Measurements from ENCODE around the gene HS6ST3.

The HS6ST3 gene

DNA sequence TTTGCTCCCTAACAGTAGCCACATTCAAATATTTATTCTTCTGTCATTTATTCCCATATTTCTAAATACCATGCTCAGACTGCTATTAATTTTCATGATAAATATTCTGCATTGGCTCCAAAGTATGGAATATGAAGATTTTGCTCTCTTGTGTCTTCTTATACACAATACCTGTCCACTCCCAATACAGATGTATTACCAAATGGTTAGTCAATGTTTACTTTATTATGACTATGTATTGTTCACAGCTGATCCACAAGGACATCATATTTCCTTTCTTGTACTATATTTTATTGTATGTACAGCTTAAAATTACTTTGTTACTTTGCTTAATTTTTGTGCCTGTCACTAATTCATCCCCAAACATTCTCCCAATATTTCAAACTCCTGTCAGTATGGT lies 582.1 kb downstream of the HS6ST3 start:
- no peak for DNase-seq

DNA sequence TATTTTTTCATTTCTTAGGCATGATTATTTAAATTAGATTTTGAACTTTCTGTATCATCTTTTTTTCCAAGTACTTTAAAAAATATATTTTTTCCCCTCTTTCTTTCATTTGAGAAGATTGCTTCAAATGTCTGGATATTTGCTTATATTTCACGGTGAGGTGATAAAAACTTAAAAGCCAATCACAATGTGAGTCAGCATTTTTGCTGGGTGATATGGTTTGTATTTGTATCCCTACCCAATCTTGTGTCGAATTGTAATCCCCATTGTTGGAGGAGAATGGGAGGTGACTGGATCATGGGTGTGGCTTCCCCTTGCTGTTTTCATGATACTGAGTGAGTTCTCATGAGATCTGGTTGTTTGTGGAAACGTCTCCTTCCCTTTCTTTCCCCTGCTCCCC lies 583.9 kb downstream of the HS6ST3 start:
- no peak for DNase-seq

DNA sequence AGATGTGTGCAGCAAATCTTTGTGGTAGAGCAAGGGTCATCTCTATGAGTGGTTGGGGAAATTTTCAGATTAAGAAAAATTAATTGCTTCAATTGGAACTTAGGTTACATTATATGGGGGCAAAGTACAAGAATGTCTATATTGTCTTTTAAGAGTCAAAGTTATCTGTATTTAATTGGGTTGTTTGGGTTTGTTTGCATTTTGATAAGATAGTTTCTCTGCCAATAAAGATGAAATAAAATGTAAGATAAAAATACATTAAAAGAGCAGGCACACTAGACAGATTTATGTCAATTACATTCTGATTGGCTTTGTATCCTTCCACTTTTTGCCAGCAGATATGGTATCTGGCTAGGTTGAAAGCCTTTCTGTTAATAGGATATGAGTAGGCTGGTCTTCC lies 587.1 kb downstream of the HS6ST3 start:
- no peak for DNase-seq

DNA sequence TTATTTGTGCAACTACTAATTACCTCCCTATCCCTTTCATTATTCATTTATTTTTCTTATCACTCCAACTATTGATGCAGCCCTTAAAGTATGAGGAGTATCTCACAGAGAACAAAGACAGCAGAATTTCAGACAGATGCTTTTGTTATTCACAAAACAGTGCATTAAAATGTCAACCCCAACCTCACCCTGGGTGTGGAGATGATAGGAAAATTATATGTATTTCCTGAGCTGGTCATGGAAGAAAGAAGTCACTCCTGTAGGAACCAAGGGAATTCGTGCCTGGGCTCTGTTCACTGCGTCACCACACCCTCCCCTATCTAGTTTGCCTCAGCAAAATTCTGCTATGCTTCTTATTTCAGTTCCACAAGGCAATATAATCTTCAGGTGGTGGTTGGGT lies 588.9 kb downstream of the HS6ST3 start:
- no peak for DNase-seq

DNA sequence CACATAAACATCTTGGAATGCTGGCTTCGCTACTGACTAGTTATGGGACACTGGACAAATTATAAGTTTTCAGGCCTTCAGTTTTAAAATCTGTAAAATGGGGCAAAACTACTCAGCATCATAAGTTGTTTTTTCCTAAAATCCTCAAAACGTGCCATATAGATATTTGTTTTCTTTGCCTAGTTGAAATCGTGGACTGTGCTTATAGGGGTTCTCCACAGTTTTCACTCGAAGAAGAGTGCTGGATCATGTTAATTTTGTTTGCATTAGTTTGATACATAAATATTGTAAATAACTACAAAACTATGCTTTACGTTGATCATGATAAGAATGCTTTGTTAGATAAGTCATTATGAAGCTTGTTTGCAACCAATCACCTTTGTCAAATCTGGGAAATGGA lies 591.0 kb downstream of the HS6ST3 start:
- DNase-seq = no peak

DNA sequence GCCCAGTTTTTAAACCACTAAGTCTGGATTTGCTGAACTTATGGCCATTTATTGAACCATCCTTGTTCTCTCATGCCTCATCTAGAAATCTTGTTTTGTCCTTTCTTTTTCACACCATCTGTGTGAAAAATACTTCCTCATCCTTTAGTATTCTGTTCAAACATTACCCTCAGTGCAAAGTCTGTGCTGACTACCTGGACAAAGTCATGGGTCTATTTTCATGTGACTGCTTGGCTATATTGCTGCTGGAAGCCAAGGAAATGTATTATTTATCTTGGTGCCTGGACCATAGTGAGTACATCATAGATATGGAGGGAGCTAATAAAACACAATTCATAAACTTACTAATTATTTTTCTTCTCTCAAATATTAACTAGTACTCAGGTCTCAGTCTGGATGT lies 591.9 kb downstream of the HS6ST3 start:
- DNase-seq = no peak

DNA sequence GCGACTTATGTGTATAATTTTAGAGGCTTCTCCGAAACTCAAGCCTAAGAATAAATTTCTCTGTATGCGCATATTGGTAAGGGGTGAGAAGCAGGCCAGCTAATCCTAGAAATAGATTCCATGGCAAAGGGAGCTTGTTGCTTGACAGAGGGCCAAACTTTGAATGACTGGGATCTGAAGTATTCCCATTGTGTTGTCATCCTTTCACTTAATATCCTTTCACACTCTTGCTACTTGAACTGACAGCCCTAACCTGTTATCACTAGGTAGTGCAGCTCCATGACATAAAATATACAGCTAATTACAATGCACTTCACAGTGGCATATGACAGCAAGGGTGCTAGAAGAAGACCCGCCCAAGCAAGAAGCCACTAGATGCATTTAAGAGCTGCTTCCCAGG lies 594.6 kb downstream of the HS6ST3 start:
- no peak for DNase-seq

DNA sequence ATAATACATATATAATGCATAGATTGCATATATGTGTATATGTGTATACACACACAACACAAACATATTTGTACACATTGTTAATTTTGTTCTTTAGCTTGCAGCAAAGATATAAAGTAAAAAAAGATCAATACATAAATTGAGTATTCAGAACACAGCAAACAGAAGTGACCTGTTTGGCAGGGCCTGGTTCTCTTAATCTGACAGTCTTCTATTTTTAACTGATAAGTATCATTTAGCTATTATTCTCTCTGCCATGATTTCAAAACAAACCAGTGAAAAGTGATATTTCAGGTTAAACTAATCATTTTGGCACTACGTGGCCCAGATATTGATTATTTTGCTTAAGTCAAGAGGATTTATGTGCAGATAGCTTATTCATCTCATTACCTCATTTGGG lies 595.0 kb downstream of the HS6ST3 start:
- no peak for DNase-seq

DNA sequence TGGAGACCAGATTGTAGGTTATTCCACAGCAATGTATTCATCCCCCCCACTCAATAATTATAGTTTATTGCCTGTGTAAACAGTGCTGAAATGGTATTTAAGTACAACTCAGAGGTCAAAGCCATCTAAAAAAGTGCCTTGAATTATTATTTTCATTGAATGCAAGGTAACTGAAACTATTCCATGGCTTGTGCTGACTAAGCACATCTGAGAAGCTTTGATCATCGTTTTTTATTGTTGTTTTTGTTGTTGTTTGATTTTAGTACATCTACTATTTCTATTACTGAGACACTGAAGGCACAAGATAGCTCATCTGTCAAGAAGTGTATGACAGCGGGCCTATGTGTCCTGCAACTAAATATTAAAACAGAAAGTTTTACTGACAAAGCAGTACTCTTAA lies 596.4 kb downstream of the HS6ST3 start:
- no peak for DNase-seq

DNA sequence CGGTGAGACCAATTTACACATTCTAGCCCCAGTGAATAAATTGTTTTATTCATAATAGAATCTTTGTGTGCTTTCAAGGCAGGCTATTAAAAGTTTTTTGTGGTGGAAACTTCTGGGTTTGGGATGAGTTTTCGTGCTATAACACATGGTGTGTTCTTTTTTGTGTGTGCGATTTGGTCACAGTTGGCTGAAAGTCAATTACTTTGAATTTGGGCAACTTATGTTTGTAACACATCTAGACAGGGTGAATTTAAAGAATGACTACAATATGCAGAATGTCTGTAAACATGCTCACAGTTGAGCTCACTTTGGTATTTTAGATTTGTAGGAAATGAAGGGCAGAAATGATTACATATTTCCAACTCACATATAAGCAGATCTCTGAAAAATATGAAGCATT lies 597.3 kb downstream of the HS6ST3 start:
- DNase-seq = no peak

DNA sequence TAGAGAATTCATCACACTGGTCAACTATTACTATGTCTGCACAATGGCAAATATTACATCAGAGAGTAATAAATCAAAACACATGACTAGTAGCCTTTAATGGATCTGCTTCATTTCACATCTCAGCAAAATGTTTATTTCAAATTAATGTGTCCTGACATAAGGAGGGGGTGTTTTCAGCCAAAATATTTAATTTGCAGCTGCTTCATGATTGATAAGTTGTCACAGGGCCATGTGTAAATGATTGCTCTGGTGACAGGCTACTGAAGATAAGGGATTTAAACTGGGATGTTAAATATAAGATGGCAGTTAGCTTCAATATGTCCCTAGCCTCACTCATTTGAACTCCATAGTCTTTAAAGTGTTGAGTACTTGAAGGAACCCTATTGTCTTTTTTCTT lies 601.1 kb downstream of the HS6ST3 start:
- no peak for DNase-seq

DNA sequence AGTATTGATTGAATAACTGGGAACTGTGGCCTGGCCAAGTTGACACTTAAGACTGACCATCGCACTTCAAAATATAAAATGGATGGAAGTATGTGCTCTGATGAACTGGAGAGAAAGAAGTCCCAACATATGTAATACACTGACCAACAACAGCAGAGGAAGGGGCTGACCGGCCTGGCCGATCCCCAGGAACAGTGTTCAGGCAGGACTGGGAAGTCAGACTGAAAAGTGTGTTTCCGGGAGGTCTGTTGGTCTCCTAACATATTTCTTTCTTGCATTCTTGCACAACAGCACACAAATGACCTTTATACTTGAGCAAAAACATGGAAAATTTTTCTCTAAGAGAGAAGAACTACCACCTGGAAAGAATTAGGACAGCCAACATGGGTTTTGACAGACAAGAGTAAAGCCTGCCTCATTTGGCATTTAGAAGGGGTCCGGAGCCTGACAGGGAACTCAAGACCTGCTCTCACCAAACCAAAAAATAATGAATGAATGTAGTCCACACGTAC lies 606.5 kb downstream of the HS6ST3 start:
- DNase-seq = no peak

DNA sequence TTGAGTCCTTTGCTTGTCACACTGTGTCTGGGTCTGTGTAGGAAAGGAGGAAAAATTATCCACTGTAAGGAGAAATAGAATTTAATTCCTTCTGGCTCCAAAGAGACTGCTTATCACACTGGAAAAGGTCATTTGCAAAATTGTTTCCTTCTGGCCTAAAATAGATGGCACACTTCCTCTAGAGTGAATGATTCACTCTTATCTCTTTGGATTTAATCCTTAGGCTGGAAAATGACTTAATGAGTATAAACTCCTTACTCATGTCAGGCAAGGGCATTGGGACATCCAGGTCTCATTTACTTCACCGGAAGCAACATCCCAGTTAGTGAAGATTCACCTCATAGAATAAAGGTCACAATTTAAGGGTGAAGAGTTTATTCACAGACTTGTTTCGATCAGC lies 610.8 kb downstream of the HS6ST3 start:
- DNase-seq = no peak

DNA sequence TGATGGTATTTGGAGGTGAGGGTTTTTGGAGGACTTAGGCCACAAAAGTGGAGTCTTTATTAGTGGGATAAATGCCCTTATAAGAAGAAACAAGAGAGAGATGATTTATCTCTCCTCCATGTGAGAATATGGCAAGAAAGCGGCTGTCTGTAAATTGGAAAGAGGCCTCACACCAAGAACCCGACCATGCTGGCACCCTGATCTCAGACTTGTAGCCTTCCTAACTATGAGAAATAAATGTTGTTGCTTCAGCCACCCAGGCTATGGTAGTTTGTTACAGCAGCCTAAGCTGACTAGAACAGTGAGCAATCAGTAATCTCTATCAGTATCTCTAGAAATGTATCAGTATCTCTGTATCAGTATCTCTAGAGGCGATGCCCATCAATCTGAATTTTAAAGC lies 617.2 kb downstream of the HS6ST3 start:
- no peak for DNase-seq

DNA sequence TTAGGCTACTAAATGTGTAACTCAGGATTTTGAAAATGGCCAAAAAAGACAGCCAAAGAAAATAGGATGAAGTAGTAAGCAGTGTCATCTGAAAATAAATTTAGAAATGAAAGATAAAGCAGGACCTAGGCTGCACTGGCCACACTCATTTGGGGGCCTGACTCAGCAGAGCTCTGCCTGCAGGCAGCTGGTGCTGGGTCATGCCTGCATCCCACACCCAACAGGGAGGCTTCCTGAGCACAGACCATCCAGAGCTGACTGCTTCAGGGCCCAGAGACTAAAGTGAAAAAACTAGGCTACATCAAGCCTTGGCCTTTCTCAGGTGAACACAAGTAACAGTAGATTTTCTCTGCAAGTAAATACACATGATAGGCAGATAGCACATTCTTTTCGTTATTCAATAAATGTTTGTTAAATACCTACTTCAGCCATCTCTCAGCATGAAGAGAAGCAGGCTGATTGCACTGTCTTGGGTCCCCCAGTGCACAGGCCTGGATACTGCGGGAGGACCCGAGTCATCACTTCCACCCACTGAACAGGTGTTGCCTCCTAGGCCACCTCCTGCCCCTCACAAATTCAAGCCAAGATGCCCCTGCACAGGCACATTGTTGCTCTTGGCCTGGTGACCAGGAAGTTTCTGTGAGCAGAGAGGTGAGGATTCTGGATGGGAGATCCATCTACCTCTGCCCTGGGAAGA lies 620.4 kb downstream of the HS6ST3 start:
- no peak for DNase-seq

DNA sequence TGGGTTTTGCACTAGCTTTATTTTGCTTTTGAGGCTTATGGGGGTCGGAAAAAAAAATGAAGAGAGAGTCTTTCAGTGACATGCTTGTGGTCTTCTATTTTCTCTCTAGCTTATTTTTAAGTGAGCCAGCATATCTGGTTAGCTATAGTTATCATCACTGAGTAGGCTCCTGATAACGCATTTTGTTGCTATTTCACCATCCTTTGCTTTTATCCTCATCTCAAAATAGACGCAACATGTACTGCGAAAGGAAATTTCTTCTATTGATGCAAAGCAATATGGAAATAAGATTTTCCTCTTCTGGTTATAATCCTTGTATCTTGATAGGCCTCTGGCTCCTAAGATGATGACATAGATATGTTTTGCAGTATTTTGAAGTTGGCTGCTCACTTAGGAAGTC lies 630.5 kb downstream of the HS6ST3 start:
- DNase-seq = no peak

DNA sequence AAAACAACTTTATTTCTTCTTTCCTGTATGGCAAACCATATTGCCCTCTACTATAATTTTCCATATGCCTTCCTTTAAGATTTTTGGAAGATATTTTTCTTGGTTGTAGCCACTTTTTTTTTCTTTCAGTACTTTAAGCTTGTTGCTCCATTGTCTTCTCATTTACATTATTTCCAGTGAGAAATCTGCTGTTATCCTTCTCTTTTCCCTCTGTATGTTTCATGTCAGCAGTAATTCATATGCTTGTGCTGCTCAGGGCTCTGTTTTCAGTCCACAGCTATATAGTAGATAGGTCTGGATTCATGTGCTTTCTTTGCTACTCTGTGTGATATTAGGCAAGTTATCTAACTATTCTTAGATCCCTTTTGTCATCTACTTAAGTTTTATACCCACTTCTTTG lies 636.7 kb downstream of the HS6ST3 start:
- DNase-seq = no peak

DNA sequence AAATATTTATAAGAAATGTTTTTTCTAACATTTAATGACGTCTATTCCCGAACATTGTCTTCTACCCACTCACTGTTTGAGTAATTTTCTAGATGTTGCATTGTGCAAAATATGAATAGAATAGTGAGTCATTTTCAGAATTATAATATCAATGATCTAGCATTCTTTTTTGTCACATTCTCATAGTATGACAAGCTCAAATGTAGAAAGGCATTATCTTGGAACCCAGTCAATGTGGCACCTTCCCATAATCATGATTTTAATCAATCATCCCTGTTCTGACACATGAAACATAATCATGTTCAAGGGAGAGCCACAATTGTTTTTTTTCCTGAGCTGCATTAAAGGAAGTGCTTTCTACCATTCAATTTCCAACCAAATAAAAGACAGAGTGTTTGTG lies 638.6 kb downstream of the HS6ST3 start:
- DNase-seq = no peak

DNA sequence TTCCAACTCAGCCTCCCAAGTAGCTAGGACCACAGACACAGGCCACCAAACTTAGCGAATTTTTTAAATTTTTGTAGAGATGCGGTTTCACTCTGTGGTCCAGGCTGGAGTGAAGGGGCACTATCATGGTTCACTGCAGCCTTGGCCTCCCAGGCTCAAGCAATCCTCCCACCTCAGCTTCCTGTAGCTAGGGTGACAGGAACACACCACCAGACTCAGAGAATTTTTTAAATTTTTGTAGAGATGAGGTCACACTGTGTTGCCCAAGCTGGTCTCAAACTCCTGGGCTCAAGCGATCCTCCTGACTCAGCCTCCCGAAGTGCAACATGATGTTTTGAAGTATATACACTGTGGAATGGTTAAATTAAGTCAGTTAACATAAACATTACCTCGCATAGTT lies 640.8 kb downstream of the HS6ST3 start:
- no peak for DNase-seq

DNA sequence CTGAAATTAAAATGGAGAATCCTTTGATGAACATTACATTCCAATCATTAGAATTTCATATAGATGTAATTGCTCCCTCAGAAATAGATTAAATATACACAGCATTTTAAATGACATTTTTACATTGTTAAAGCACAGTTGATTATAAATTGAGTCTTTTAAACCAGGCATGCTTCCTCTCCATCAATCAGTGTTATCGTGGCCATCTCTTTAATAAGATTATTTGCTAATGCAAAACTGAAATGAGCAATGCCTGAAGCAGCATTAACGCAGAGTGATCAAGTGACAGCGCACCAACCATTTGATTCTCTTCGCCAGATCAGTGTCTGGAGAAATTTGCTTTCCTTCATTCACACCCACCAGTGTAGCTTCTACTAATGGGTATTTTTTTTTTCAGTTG lies 644.6 kb downstream of the HS6ST3 start:
- DNase-seq = no peak

DNA sequence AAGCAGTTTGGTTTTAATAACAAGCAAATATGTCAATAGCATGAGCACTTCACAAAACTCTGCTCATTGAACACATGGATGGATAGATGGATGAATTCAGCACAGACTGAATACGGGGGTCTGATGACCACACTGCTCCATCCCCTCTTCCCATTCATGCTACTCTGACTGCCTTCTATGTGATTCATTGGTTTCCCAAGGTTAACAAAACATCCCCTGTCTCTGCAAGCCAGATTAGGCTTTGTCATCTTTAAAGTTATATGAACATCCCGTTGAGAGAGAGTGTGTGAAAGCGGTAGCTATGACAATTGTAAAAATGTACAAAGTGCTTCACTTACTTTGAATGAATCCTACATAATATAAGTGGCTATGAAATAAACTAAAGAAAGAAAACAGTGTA lies 651.9 kb downstream of the HS6ST3 start:
- DNase-seq = no peak

DNA sequence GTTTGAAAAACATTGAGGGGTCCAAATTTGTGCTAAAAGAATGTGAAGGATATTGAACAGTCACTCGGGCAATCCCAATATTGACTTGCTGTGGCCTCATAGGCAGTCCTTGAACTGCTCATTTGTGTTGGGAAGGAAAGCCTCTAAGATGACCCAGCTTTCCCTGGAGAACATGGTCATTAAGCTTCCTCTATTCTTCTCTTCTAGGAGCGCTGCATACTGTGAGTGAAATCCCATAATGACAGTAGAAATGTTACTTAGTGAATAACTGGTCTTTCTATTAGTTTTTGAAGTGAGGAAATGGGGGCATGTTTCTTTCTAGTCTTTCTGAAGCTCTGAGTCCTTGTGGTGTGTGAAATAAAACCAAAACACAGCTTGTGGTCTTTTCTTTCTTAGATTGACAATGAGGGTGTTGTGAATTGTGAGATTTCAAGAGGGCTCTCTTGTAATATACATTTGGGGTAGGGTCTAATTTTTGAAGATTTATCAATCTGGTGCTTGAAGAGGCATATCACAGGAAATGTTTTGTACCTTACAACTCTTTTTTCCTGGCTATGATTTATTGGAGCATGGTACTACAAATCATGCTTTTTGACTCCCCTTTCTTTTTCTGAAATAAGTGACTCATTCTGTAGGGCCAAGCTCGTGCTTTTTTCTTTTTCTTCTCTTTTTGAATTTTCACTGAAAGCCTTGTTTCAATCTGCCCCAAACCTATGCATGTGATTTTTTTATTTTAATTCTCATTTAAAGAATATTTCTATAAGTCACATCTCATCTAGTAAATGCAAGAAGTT lies 653.6 kb downstream of the HS6ST3 start:
- no peak for DNase-seq

DNA sequence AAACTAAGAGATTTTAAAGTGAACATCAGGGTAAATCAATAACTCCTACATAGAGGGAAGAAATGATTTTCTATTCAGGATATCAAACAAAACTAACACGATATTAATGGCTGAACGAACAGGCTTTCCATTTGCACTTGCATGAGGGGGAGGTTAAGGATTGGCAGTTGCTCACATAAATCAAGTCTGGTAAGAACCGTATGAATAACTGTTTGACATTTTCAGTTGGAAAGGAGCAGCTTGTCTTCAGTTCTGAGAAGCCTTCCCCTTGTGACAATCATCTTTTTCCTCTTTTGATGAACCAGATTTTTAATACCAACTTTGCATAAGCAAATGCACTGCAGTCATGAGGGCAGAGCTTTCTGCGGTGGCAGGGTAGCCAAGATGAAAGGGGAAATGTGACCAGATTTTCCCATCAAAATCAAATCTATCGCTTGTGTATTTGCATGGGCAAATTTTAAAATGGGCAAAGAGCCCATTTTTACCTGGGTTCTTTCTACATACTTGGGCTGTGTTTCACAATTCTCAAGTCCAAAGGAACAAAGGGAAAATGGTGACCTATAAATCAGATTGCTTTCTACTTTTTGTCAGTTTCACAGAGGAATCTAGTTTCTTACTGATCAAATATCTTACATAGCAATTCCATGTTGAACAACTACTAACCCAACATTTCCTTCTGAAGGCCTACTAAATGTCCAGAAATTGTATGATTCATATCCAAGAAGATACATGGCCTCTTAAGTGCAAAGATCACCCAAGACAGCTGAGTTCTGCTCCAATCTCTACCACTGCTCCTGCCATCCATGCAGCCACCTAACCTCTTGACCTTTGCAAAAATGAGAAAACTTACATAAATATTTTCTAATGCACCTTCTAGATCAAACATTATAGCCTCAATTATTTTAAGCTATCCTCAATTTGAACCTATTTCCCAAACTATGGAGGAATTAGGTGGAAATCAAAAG lies 654.7 kb downstream of the HS6ST3 start:
- DNase-seq = no peak
